NCI-H2081 treated with DMSO at 0.1 percent for 48 hours (cell line): ENCODE data around the gene RPTOR.
"Not testable (repeated sequence)": the region's sequence is repeated elsewhere in the genome, so short reads cannot be mapped to it uniquely, and the experiment has no call there.

Experiments
- DNase-seq: peaks from one replicate; lab custom pipeline; 2025; lab: John Stamatoyannopoulos, UW

RPTOR gene

DNA sequence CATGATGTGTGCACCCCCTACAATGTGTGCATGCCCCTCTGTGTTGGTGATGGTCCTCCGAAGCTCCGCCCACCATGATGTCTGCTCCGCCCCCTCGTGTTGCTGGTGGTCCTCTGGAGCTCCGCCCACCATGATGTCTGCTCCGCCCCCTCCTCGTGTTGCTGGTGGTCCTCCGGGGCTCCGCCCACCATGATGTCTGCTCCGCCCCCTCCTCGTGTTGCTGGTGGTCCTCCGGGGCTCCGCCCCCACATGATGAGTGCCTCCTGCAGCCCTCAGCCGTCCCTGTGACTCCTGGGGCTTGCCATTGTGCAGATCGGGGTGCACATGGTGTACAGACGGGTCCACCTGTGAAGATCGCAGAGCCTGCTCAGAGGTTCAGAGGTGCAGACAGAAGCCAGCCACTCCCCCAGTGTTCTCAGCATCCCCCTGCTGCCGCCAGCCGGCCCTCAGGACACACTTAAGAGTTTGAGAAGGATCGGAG lies 317.9 kb downstream of the RPTOR start:
- DNase-seq: no peak

DNA sequence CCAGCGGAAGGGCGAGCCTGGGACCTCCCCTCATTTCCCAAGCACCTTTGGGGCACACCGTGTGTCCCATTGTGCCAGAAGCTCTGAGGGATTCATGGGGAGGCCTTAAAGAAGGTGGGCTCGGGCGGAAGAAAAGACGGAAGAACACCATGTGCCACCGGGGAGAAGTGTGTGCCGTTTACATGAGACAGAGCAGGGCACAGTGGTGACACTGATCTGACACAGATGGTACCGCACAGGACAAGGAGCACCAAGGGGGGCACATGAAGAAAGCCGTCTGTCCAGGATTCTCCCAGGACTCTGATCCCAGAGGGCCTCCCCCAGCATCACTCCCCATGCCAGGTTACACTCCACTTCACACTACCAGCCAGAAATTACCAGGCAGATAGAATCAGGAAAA lies 318.3 kb downstream of the RPTOR start:
- no peak for DNase-seq

DNA sequence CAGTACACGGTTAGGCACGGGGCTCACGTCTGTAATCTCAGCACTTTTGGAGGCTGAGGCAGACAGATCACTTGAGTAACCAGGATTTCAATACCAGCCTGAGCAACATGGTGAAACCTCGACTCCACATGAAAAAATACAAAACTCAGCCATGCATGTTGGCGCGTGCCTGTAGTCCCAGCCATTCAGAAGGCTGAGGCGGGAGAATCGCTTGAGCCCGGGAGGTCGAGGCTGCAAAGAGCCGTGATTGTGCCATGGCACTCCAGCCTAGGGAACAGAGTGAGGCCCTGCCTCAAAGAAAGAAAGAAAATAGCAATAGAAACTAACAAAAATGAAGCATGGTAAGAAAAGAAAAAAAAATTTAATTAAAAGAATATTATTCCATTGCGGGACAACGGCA lies 319.0 kb downstream of the RPTOR start:
- DNase-seq: no peak

DNA sequence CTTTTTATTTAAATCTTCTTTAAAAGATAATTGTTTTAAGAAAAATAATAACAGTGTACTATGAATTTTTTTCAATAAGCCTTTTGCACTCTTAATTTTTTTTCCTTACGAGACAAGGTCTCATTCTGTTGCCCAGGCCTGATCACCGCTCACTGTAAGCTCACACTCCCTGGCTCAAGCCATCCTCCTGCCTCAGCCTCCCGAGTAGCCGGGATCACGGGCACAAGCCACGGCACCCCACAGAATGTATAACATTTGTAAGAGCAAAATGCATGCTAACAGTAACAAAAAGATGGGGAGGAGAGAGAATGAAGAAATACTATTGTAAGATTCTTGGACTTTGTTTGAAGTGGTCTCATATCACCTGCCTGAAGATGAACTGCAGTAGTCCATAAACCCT lies 320.1 kb downstream of the RPTOR start:
- no peak for DNase-seq

DNA sequence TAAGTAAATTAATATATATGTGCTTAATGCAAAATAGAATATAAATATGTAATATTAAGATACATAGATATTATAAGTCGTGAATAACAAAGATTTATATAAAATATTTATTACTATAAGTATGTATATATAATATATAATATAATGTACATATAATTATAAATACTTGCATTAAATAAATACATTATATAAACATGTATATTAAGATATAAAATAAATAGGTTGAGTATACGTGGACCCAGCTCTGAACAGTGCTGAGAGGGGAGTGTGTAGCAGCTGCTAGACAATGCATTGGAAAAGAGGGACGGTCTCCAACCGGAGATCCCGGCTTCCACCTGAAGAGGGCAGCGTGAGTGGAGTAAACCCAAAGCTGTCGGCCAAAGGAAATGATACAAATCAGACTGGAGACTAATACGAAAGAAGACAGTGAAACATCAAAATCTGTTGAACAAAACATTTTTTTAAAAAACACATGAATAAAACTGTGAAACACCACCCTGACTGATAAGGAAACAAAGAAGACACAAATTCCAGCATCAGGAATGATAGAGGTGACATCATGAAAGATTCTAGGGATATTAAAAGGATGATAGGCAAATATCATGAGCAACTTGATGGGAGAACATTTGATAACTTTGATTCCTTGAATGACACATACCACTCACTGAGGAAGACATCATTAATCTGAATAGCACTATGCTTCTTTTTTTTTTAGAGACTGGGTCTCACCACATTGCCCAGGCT lies 321.6 kb downstream of the RPTOR start:
- DNase-seq: peak; percentile 11

DNA sequence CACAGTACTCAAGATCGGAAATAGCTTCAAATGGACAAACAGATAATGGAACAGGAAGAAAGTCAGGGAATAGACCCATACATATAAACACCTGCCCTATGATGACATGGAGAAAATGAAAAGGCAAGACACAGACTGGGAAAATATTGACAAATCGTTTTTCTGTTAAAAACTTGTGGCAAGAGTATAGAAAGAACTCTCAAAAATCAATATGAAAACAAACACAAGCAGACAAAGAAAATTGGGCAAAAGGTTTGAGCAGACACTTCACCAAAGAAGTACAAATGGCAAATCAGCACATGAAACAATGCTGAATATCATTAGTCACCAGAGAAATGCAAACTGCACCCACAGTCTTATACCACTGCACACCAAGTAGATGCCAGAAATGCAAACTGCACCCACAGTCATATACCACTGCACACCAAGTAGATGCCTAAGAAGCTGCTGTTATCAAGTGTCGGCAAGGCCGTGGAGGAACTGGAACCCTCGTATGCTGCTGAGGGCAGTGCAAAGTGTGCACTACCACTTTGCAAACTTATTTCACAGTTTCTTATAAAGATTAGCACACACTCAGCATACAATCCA lies 323.5 kb downstream of the RPTOR start:
- no peak for DNase-seq

DNA sequence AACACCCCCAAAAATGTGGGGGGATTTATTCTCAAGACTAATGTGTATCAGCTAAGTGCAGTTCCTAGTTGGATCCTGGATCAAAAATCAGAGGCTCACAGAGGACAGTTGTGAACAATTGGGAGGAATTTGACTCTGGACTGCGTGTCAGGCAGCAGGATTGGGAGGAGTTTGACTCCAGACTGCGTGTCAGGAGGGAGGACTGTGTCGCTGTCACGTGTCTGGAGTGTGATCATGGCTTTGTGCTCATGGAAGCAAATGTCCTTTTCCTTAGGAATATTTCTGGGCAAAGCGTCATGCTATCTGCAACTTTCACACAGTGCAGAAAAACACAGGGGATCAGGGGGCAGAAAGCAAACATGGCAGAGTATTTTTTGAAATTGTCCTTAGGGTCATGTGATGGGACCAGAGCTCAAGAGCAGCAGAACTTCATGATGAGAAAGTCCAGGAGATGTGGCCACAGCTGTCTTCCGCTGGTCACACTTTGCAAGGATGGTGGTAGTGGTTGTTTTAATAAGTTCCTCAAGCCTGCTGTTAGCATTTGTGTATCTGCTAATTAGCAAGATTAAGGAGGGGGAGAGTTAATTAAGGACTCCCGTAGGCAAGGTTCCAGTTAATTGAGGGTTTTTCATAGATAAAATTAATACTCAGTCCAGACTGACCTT lies 325.0 kb downstream of the RPTOR start:
- DNase-seq: no peak

DNA sequence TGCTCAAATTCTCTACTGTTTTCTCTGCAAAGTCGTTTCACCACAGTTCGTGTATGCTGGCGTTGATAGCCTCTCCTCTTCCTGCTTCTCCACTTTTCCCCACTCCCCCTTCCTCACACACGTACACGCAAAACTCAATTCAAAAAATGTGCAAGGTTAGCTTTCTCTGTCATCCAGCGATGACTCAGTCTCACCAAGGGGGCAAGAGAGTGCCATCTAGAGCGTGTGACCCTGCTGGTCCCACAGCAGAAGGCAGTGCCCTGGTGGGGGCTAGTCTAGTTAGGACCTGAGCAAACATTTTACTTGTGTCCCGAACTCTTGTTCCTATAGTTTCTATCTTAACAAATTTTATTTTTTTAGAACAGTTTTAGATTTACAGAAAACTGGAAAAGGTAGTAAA lies 325.8 kb downstream of the RPTOR start:
- DNase-seq: no peak

DNA sequence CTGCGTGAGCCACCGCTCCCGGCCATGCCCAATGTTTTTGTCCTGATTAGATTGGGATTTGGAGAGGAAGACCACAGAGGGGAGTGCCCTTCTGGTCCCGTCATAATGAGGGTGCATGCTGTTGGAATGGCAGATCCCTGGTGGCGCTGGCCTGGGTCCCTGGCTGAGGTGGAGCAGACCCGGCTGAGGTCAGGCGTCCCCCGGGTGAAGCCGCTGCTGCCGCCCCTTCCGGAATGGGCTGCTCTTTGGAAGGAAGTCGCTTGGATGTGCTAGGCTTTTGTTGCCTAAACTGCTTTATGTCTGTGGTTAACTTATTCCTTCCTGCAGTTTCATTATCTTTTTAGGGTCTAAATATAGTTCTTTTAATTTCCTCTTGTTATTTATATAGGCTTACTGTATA lies 326.7 kb downstream of the RPTOR start:
- no peak for DNase-seq

DNA sequence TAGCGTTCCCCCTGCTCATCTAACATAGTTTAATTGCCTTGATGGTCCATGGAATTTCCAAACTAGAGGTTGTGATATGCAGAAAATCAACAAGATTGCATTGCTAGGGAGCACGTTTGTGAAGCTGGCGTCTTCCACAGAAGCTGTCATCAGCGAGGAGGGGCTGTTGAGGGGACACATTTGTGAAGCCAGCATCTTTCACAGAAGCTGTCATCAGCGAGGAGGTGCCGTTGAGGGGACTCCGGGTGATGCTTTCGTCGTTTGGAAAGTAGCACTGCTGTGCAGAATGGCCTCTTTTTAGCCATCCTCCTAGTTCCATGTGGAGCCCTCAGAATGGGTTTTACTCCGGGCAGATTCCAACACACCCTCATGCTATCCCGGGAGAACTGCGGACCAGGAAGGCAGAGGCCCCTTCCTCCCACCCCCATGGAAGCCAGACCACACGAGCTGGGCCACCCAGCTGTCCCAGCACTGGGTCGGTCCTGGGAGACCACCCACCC lies 327.4 kb downstream of the RPTOR start:
- DNase-seq: no peak

DNA sequence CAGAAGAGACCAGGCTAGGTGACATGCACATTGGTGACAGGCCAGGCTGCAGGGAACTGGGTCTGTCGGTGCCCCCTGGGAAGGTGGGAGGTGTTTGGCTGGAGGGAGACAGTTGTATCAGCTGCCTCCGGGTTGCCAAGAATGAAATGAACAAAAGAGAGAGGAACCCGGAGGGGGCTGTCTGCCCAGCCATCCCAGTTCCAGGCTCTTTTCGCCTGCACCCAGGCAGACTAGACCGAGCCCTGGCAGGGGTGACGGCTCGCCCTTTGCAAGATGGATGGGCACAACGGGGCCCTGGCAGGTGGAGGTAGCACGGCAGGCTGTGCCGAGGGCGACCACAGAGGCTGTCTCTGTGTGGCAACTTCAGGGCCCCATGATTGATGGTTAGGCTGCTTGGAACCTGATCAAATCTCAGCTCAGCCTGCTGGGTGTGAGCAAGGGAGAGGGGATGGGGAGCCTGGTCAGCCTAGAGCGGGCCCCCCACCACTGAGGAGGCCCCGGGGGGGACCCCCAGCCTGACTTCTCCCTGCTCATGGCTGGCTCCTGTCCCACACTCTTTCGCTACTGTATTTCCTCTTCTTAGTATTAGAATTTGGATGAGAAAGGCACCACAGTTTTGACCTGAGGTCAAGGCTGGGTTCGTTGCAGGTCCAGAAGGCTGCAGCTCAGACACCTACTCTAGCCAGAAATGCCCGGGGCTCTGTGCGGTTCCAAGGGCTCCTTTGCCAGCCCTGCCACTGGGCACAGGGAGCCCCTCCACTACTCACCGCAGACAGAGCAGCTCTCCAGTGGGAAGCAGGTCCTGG lies 328.1 kb downstream of the RPTOR start:
- DNase-seq: peak; percentile 64

DNA sequence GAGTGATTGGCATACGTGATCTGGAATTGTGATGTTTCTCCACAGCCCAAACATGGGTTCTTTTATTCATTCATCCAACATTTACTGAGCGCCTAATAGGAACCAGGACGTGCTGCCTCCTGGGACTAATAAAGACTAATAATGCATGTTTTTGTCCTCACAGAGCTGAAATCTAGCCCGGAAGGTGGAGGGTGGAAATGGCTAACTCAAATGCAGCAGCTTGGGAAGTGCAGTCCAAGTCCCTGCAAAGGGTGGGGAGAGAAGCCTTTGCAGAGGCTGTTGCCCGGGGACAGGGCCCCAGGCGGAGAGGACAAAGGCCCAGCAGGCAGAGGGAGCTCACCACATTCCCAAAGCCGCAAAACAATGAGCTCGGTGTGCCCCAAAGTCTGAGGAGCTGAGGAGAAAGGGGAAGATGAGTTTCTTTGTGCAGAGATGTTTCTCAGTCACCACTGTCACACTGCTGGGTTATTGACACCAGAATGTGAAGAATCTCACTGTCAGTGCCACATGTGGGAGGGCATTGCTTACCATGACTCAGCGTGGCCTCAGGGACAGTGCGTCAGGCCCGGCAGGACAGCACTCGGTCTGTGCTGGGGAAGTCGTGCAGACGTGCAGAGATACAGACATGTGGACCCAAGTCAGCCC lies 328.8 kb downstream of the RPTOR start:
- no peak for DNase-seq

DNA sequence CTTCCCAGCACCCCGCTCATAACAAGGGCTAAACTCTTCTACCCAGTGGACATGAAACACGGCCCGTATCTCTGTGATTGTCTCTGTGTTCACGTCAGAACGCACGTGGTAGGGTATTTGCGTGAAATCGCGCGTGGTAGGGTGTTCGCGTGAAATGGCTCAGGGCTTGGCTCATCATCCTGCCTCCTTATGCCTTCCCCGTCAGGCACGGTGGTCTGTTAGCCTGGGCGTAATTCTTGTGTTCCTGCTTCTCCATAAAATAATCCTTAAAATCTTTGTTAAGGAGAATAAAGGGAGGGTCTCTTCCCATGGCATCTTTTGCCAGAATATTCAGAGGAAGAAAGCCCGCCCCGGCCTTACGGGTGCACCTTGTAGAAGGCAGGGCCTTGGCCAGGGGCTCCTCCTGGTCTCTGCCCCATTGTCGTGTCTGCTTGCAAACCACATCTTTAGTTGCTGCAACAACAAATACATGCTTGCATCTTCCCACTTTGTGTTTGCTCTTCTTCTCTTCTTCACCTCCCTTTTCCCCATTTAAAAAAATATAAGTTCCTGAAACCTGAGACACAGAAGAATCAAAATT lies 330.3 kb downstream of the RPTOR start:
- DNase-seq: no peak

DNA sequence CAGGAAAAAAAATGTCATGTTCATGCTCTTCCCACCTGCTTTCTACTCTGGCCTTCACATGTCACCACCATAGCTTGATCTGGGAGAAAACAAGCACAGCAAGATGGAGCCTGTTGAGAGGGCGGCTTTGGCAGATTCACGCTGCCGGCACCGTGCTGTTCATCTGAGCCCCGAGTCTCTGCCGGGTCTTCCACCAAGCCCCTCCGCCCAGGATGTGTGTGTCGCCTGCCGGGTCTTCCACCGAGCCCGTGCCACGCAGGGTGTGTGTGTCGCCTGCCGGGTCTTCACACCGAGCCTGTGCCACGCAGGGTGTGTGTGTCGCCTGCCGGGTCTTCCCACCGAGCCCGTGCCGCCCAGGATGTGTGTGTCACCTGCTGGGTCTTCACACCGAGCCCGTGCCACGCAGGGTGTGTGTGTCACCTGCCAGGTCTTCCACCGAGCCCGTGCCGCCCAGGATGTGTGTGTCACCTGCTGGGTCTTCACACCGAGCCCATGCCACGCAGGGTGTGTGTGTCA lies 330.9 kb downstream of the RPTOR start:
- not testable (repeated sequence) for DNase-seq

DNA sequence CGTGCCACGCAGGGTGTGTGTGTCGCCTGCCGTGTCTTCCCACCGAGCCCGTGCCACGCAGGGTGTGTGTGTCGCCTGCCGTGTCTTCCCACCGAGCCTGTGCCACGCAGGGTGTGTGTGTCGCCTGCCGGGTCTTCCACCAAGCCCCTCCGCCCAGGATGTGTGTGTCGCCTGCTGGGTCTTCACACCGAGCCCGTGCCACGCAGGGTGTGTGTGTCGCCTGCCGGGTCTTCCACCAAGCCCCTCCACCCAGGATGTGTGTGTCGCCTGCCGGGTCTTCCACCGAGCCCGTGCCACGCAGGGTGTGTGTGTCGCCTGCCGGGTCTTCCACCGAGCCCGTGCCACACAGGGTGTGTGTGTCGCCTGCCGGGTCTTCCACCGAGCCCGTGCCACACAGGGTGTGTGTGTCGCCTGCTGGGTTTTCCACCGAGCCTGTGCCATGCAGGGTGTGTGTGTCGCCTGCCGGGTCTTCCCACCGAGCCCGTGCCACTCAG lies 331.9 kb downstream of the RPTOR start:
- not testable (repeated sequence) for DNase-seq

DNA sequence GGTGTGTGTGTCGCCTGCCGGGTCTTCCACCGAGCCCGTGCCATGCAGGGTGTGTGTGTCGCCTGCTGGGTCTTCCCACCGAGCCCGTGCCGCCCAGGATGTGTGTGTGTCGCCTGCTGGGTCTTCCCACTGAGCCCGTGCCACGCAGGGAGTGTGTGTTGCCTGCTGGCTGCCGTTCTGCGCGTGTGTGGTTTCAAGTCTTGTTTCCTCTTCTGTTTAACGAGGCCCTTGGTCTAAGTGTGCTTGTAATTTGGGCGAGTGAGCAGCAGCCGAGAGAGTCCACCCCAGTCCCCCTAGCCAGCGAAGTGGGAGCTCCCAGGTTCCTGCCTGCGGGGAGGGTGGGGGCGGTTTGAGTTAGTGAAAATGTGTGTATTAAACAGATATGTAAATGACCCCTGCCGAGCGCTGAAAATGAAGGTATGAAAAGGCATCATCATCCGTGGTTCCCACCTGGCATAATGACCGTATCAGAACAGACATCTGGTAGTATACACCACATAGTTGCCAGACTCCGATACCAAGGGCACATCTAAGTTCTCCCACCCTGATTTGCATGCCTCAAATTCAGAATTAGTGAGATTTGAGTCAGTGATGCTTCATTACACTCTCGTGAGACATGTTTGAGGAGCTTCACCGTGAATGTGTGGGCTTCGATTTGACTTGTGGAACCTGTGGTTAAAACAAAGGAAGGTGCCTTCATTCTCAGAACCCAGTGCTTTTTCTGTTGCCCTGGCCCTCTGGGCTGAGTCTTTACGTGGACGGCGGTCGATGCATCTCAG lies 332.5 kb downstream of the RPTOR start:
- peak; percentile 13 for DNase-seq

DNA sequence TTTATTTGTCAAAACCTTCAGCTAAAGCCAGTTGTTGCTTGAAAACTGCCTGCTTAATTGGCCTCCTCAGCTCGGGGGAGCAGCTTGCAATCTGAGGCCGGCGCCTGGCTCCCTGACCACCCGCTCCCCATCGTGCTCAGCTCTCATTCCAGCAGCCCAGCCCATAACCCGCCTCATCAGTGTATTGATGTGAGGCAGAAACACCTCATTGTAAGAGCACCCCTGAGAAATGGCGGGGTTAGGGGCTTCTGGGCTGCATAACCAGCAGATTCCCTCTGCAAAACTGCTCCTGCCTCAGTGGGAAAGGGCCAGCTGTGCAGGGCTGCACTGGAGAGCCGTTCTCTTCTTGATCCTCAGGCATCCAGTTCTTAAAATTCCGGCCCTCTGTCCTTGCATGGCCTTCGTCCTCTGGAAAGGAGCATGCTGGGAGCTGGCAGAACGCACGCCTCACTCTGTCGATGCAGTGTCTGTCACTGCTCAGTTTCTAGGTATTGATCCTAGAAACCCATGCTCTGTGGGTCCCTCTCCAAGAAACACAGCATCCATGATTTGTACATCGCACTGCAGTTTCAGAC lies 333.2 kb downstream of the RPTOR start:
- no peak for DNase-seq

DNA sequence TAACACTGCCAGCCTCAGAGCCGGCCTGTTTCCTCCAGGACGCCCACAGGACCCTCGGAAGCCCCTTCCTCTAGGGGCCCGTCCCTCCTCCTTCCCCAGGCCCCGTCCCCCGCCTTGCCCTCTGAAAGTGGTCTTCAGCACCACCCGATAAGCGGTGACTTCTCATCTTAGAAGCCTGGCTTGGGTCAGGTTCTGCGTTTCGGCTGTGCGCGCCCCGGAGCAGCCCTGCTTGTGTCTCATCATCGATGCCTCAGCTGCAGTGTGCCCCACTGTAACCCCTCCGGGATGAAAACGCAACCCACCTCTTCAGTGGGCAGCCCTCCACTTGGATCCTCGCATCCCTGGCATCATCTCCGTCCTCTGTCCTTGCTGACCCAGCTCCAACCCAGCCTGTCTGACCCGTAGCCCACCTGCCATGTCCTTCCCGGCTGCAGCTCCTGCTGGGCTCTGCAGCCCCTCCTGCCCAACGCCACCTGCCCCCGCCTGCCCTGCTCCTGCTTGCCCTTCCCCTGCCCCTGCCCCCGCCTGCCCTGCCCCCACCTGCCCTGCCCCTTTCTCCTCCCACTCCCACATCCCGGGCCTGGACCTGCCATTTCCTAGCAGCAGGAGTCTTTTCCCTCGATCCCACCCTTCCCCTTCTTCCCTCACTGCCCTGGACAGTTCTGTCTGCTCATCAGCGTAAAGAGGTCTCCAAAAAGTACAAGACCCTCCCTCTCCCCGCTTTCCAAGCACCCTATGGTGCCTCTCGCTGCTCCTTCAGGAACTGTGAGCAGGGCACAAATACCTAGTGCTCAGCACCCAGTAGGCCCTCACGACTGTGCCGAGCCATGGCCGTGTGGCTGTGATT lies 334.5 kb downstream of the RPTOR start:
- no peak for DNase-seq
